Endothelial cell of umbilical vein (primary cell): ENCODE measurements around the gene NUP50. TPM values are rescaled to one million over a fixed set of nuclear protein-coding genes. Genes with fewer than 3 reads are reported as not detected.

Source experiments
- BruUV-seq: library from RNA; stranded (reverse); fragments of 400-500 nt; replicated peaks from 2 replicates; lab custom pipeline; 2021; lab: Mats Ljungman, UMichigan
- CTCF ChIA-PET: fragments of 300-600, 350-600 bp; sonication (Branson Sonifier 250); formaldehyde crosslinking; loops from one replicate; lab custom pipeline; 2021; ENCODE audit warnings: antibody characterized with exemption, inconsistent platforms; lab: Charles Lee
- POLR2A ChIA-PET: fragments of 300-600, 350-600 bp; sonication (Branson Sonifier 250); formaldehyde crosslinking; loops from one replicate; lab custom pipeline; 2021; ENCODE audit warnings: antibody characterized with exemption, inconsistent platforms; lab: Charles Lee
- DNase-seq: peaks from one replicate; pipeline ENCODE4 v3.0.0-alpha.2; 2011; ENCODE audit warnings: low read depth, low spot score
- FAIRE-seq: peaks from 2 replicates; lab custom pipeline; 2011; peaks lifted over from hg19 to GRCh38; lab: Jason Lieb, UNC
- H2AFZ ChIP-seq: 2 replicates; pipeline ENCODE4 v1.6.0; 2012; ENCODE audit warnings: low read depth, low read length, control low read depth, inconsistent platforms
- H3K27ac ChIP-seq: 2 replicates; pipeline ENCODE4 v1.5.1; 2011; ENCODE audit warnings: low read depth, mild to moderate bottlenecking, control low read depth, low read length, moderate library complexity; ENCODE audit not compliant: insufficient read depth
- H3K27me3 ChIP-seq, 2 experiments: 2 replicates each; pipeline versions ENCODE4 v1.6.0 to v1.6.1; 2011; ENCODE audit warnings: low read length in 2 of 2, mixed read lengths in 1 of 2; ENCODE audit not compliant: control insufficient read depth in 2 of 2, insufficient read depth in 2 of 2
- H3K36me3 ChIP-seq, 2 experiments: 2 replicates in 1 of 2; 3 replicates in 1 of 2; pipeline ENCODE4 v1.5.1; 2011; ENCODE audit warnings: low read length in 2 of 2, mild to moderate bottlenecking in 1 of 2, moderate library complexity in 1 of 2; ENCODE audit not compliant: control insufficient read depth in 2 of 2, insufficient read depth in 2 of 2; ENCODE audit errors: extremely low read depth in 1 of 2
- H3K4me1 ChIP-seq: 3 replicates; pipeline ENCODE4 v1.5.1; 2011; ENCODE audit warnings: mild to moderate bottlenecking, low read length; ENCODE audit not compliant: control insufficient read depth, insufficient read depth; ENCODE audit errors: extremely low read depth
- H3K4me2 ChIP-seq: 2 replicates; pipeline ENCODE4 v1.6.1; 2011; ENCODE audit warnings: low read length, control low read depth, mixed read lengths; ENCODE audit not compliant: insufficient read depth
- H3K4me3 ChIP-seq, 3 experiments: fragments of 200-600 bp in 1 of 3; sonication (generic), shearing (Covaris generic) in 1 of 3; replicated peaks in 1 of 3; 2 replicates each; pipeline ENCODE4 v1.5.1; 2011 to 2016; ENCODE audit warnings: control low read depth in 3 of 3, low read length in 3 of 3, mild to moderate bottlenecking in 2 of 3, inconsistent platforms in 1 of 3, low read depth in 1 of 3, moderate library complexity in 1 of 3; ENCODE audit not compliant: insufficient read depth in 1 of 3
- H3K79me2 ChIP-seq: 2 replicates; pipeline ENCODE4 v1.6.0; 2012; ENCODE audit warnings: low read length, inconsistent platforms; ENCODE audit not compliant: control insufficient read depth, insufficient read depth
- H3K9ac ChIP-seq: replicated peaks from 2 replicates; pipeline ENCODE3; 2011; ENCODE audit warnings: low read length, control low read depth; ENCODE audit not compliant: insufficient read depth; ENCODE audit errors: extremely low read depth
- H3K9me1 ChIP-seq: replicated peaks from 3 replicates; pipeline ENCODE4 v1.6.0; 2011; ENCODE audit warnings: mild to moderate bottlenecking, low read length; ENCODE audit not compliant: control insufficient read depth, insufficient read depth; ENCODE audit errors: extremely low read depth
- H3K9me3 ChIP-seq: replicated peaks from 2 replicates; pipeline ENCODE4 v1.5.1; 2012; ENCODE audit warnings: low read length, inconsistent platforms; ENCODE audit not compliant: control insufficient read depth, insufficient read depth
- H4K20me1 ChIP-seq: replicated peaks from 2 replicates; pipeline ENCODE3; 2011; ENCODE audit warnings: mild to moderate bottlenecking, low read length; ENCODE audit not compliant: control insufficient read depth, insufficient read depth; ENCODE audit errors: extremely low read depth
- CTCF ChIP-seq, 2 donors: IDR thresholded peaks; 1 replicate in 1 of 2; 2 replicates in 1 of 2; pipeline ENCODE4 v1.5.1; 2011; ENCODE audit warnings: low read length in 2 of 2, mild to moderate bottlenecking in 2 of 2, moderate library complexity in 2 of 2, control low read depth in 1 of 2, inconsistent platforms in 1 of 2, low read depth in 1 of 2; ENCODE audit not compliant: insufficient read depth in 1 of 2; ENCODE audit errors: extremely low read depth in 1 of 2
- EZH2 ChIP-seq: IDR thresholded peaks from 2 replicates; pipeline ENCODE4 v1.6.1; 2012; ENCODE audit warnings: borderline replicate concordance, low read depth, mild to moderate bottlenecking, moderate library complexity, low read length, inconsistent platforms; ENCODE audit not compliant: severe bottlenecking
- FOS ChIP-seq: IDR thresholded peaks from 2 replicates; pipeline ENCODE4 v1.6.1; 2011; ENCODE audit warnings: mild to moderate bottlenecking, low read length, moderate library complexity, borderline replicate concordance; ENCODE audit not compliant: insufficient read depth
- GATA2 ChIP-seq: IDR thresholded peaks from 2 replicates; pipeline ENCODE4 v1.7.0; 2011; ENCODE audit warnings: low read depth, mild to moderate bottlenecking, moderate library complexity, mixed read lengths, low read length; ENCODE audit not compliant: insufficient read length, insufficient read depth
- JUN ChIP-seq: IDR thresholded peaks from 2 replicates; pipeline ENCODE4 v1.6.1; 2011; ENCODE audit warnings: borderline replicate concordance, low read depth; ENCODE audit not compliant: insufficient read length, insufficient read depth
- MAX ChIP-seq: IDR thresholded peaks from 2 replicates; pipeline ENCODE4 v1.6.1; 2011; ENCODE audit not compliant: insufficient read depth, insufficient read length
- MYC ChIP-seq: IDR thresholded peaks from one replicate; pipeline ENCODE4 v1.6.1; 2011; ENCODE audit warnings: mild to moderate bottlenecking, low read depth, low read length
- POLR2A ChIP-seq: IDR thresholded peaks from 2 replicates; pipeline ENCODE4 v1.6.1; 2012; ENCODE audit warnings: low read depth, mild to moderate bottlenecking, control low read depth, low read length
- POLR2AphosphoS5 ChIP-seq: IDR thresholded peaks from 2 replicates; pipeline ENCODE4 v1.6.1; 2012; ENCODE audit warnings: low read depth, mild to moderate bottlenecking, control low read depth, low read length, moderate library complexity; ENCODE audit not compliant: insufficient read depth
- dilution Hi-C: fragments of 300-500 bp; cut with MboI; formaldehyde crosslinking; loops from one replicate; pipeline ENCODE4 v1.15.0; 2019; ENCODE audit warnings: low sequenced_read_pairs; ENCODE audit not compliant: extremely low pct_ligation_motif_present
- intact Hi-C: fragments of 100-400 bp; cut with micrococcal nuclease; formaldehyde crosslinking; loops from one replicate; pipeline ENCODE4 v1.10.0; 2022
- polyA plus RNA-seq, 4 experiments: library from polyadenylated mRNA; depleted of rRNA in 3 of 4; stranded (reverse) in 3 of 4; unstranded in 1 of 4; fragments of >200 nt; gene quantifications; 2 replicates each; pipeline versions ENCODE4 v1.2.1 to v1.2.3, GENCODE V29; 2011 to 2012; ENCODE audit warnings: missing spikeins in 1 of 4
- total RNA-seq: library from RNA; stranded (reverse); gene quantifications from 2 replicates; pipeline ENCODE4 v1.2.3, GENCODE V29; 2021

NUP50 gene
- total and polyA plus RNA-seq, 2 donors (not counting 3 experiments of a cell fraction or from before 2014, with no cell fraction given) = 12.4 to 90.9 TPM

GRCh38 chr22:45216133-45217003 lies 52.6 kb downstream of the NUP50 start:
- dilution Hi-C loops = no loop called here

More at GRCh38 chr22:45216133-45217003, 52.6 kb downstream of the NUP50 start:
- H3K9me3 ChIP-seq = no peaks in the 10 kb centered on the region
- ChIA-PET CTCF (no interaction called here), POLR2A (no interaction called here)
- DNase-seq (no peak), FAIRE-seq (no peak)
- no peak overlapping the region for H2AFZ ChIP-seq
- intact Hi-C loops = no loop called here
- no peaks in the 10 kb centered on the region for H3K27me3 ChIP-seq
- no peak overlapping the region for H3K4me3 ChIP-seq
- no peak for TF ChIP-seq POLR2AphosphoS5
- no peak for TF ChIP-seq FOS
- no peak for TF ChIP-seq POLR2A
- TF ChIP-seq GATA2 = no peak
- TF ChIP-seq JUN = no peak
- TF ChIP-seq MAX = no peak
- TF ChIP-seq EZH2 = no peak
- no peak for TF ChIP-seq MYC
- no peak for TF ChIP-seq CTCF (IDR thresholded peaks at IDR 0.05; ENCODE audit: extremely low read depth in 1 of 2, insufficient read depth in 1 of 2, low read depth in 1 of 2, low read length in 2 of 2)
- BruUV-seq = no TSS peak
- no peaks in the 10 kb centered on the region for H4K20me1 ChIP-seq
- no peak overlapping the region for H3K9ac ChIP-seq
- no peaks in the 10 kb centered on the region for H3K36me3 ChIP-seq
- H3K79me2 ChIP-seq = no peaks in the 10 kb centered on the region
- no peak overlapping the region for H3K27ac ChIP-seq
- no peak overlapping the region for H3K4me2 ChIP-seq
- H3K9me1 ChIP-seq = no peaks in the 10 kb centered on the region
- peaks cover 16% of the 10 kb centered on the region for H3K4me1 ChIP-seq
